Dedifferentiated amniotic fluid mesenchymal stem cell (primary cell): ENCODE measurements around the gene OXCT1.
A peak's percentile ranks its signal among the peaks of the same experiment; 100 is the strongest.

Experiments
- DNase-seq: peaks from one replicate; pipeline ENCODE4 v3.0.0-alpha.2; 2016; ENCODE audit errors: extremely low spot score

Gene OXCT1

GRCh38 chr5:41869724-41870626, at the start of gene OXCT1:
Gene OXCT1, minus strand, starts transcription at chr5:41870425. Its CDS starts 67 bp downstream, at chr5:41870358.
- DNase-seq, result peak; percentile 63

- no peak for DNase-seq
These were observed 47.9 kb upstream of the OXCT1 start for GRCh38 chr5:41918105-41918504.

DNA sequence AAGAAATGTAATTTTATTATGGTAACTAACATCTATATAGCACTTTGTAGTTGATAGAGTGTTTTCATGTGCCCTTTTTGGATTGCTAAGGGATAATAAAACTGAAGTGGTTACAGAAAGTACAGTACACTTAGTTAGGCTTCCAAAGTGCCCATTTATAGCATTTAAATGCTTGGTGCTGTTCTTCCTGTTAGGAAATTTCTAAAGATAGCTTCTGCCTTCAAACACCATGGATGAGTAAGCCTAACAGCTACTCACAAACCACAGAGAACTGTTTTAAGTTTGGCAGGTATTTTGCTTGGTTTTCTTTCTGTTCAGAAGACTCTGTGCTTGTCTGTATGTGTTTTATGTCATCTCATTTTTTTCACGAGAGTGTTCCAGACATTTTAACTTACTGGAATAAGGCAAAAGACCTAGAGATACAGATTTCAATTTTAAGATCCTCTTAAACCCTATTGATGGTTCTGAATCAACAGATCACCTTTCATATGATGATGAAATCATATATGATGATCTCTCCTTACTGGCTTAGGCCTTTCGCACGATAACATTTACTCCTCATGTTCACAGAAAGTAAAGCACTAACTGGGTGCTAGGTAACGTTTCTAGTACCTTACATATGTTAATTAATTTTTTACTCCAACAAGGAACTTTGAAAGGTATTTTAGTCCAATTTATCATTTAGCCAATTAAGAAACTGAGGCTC, 38.3 kb upstream of the OXCT1 start:
- DNase-seq, result no peak

GRCh38 chr5:41906151-41906550, 35.9 kb upstream of the OXCT1 start:
- no peak for DNase-seq

DNA sequence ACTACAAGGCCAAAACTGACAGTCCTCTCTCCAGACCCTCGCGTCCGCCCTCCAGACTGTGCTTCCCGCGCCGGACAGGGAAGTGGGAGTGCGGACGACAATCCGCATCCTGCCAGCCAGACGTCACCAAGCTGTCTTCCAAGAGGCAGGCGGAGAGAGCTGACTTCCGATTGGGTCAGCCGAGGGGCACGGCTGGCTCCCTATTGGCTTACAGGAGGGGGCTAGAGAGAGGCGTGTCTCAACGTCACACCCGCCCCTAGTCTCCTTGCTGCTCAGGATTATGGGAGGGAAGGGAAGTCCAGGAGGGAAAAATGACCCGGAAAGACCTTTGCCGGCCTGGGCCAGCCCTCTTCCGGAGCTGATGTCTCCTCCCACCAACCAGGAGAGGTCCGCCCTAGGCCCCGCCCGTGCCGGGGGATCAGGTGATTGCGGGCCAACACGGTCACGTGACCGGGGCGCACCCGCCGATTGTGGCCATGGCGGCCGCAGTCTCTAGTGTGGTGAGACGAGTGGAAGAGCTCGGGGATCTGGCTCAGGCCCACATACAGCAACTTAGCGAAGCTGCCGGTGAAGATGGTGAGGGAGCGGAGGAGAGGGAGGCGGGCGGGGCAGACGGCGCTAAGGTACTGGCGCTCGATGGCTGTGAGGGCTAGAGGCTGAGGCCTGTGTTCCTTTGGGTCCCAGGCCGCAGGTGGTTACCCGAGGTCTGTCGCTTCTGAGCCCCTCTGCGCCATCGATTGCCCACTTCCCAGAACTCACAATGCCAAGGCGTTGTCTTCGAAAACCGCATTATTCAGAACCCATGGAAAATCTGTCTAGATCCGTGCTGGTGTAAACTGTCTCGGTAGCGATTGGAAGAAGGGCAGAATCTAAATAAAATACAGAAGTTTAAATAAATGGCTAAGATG, 33.9 kb upstream of the OXCT1 start, which contains the start of gene RIMOC1:
RIMOC1 (plus strand) TSS at position 453 of the 908 bp plus-strand sequence; CDS start at position 477, 24 bp downstream.
- peak; percentile 100 for DNase-seq

- DNase-seq, result no peak
These were observed 33.2 kb upstream of the OXCT1 start for GRCh38 chr5:41903382-41903891.

DNA sequence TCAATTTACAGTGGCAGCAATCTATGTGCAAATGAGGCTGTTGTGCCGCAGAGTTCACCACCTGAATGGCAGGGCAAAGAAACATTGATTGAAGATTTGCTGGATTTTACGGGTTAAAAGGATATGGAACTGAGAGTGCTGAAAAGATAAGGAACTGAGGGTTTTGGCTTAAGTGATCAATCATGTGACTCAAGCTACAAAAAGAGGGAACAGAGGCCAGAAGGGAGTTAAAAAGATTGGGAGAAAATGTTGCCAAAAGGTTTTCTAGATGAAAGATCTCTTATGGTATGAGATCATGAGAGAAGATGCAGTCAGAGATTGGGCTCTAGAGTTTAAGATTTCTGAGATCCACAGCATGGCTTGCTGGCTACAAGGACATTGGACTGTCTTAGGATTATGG, 26.0 kb upstream of the OXCT1 start:
- no peak for DNase-seq

DNA sequence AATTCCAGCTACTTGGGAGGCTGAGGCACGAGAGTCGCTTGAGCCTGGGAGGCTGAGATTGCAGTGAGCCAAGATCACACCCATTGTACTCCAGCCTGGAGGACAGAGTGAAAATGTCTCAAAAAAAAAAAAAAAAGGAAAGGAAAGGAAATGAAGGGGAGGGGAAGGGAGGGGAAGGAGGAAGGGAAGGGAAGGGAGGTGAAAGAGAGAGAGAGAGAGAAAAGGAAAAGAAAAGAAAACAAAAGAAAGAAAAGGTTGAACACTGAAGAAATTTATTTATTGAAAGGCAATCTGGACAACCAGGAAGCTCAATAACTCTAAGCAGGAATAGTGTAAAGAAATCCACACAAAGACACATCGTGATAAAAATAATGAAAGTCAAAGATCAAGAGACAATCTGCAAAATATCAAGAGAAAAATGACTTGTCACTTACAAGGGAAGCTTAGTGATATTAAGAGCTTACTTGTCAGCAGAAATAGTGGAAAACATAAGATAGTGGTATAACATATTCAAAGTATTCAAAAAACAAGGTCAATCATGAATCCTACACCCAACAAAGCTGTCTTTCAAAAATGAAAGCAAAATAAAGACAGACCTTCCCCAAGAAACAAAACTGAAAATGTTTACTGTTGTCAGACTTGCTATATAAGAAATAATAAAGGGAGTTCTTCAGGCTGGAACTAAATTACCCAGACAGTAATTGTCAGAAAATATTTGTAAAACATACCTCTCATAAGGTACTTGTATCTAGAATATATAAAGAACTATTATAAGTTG, 23.0 kb upstream of the OXCT1 start:
- no peak for DNase-seq

DNA sequence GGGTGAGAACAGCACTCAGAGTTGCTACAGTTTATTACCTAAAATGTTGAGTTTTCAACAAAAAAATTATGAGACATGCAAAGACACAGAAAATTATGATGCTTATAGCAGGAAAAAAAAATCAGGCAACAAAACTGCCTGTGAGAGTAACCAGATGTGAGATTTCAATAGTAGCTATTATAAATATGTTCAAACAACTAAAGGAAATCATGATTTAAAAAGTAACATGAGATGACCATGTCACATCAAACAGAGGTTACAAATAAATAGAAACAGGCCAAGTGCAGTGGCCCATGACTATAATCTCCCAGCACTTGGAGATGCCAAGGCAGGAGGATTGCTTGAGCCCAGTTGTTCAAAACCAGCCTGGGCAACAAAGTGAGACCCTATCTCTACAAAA, 21.8 kb upstream of the OXCT1 start:
- no peak for DNase-seq

GRCh38 chr5:41891066-41891707, 21.0 kb upstream of the OXCT1 start:
- DNase-seq, result no peak

DNA sequence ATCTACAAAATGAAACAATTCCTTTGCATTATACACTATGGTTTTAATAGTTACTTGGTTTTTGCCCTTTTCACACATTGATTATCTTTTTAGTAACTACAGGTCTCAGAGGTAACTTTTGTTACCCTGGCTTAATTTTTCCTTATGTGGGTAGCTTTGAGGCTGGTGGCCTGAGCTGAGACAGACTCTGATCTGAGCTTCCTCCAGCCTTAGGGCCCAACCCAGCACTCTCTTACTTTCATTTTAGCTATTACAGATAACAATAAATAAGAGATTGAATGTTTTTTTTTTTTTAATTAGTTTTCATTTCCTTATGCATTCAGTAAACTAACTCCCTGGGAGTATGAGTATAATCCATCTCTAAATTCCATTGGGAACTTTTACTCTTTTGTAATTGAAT, 15.1 kb upstream of the OXCT1 start:
- DNase-seq, result no peak

DNA sequence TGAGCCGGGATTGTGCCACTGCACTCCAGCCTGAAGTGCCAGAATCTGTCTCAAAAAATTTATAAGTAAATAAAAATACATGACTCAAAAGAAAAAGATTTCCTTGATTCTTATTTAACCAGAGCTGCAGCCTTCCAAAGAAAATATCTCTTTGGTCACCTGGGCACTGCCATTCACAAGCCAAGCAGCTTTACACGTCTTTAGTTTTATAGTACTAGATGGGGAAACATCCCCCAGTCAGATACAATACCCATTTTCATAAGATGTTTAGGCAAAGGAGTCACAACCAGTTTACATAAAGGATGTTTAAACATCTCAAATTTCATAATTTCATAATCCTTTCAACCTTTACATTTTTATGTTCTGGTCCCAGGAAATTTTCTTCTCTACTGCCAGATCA, 13.7 kb upstream of the OXCT1 start:
- no peak for DNase-seq

- no peak for DNase-seq
These were observed 13.0 kb upstream of the OXCT1 start for GRCh38 chr5:41883243-41883642.

DNA sequence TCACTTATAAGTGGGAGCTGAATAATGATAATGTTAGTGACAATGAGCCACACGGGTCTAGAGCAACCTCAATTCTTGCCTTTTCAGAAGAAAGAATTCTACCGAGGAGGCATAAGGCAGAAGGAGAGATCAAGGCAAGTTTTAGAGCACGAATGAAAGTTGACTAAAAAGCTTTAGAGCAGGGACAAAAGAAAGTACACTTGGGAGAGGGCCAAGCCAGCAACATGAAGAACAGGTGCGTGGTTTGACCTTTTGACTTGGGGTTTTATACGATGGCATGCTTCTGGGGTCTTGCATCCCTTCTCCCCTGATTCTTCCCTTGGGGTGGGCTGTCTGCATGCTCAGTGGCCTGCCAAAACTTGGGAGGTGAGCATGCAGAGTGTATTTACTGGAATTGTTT, 12.5 kb upstream of the OXCT1 start:
- no peak for DNase-seq

DNA sequence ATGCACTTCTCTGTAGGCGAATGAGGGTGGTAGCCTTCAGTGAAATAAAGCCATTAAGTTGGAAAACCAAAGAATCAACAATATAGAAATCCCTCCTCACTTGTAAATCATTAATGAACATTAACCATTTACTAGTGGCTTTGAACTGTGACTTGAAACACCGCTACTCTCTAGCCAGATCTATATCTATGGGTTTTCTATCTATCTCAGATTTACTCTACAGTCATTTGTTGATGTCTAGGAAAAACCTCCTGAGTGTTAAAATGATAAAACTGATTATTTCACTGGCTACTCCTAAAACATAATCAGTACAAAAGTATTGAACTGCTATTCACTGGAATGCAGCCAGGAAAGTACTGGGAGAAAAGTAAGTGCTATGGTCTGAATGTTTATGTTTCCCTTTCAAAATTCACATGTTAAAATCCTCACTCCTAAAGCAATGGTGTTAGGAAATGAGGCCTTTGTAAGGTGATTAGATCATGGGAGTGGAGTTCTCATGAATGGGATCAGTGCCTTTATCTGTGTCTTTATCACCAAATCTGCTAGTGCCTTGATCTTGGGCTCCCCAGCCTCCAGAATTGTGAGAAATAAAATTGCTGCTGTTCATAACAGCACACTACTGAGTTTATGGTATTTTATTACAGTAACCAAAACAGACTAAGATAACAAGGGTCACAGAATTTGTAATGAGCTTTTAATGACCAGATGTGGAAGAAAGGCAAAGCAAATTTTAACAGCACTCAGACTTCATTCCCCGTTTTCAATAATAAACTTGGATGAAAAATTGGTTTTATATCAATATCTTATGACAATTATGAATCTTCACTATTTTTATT, 8.6 kb upstream of the OXCT1 start:
- DNase-seq, result no peak

DNA sequence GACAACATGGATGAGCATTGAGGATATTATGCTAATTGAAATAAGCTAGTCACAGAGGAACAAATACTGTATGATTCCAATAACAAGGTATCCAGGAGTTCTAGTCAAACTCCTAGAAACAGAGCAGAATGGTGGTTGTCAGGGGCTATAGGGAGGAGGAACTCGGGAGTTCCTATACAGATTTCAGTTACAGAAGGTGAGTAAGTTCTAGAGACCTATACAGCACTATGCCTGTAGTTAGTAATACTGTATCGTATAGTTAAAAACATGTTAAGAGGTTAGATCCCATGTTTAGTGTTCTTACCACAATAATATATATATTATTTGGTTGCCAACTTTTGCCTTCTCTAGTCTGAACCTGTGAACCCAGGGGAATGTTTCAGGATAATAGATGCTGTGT, 7.9 kb upstream of the OXCT1 start:
- DNase-seq, result no peak

DNA sequence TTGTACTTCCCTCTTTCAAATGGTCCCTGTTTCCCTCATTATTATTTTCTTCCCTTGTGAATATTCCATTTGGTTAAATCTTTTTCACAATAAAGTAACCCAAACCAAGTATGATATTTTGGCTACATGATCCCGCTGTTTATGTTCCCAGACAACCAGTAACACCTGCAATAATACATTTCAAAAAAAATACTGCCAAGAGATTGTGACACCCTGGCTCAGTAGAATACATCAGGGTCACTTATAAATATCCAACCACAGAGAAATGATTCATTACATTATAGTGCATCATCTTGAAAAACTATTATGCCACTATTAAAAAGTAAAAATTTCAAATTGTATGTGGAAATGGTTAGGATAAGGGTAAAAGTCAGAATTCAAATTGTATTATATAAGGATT, 7.2 kb upstream of the OXCT1 start:
- no peak for DNase-seq

- DNase-seq, result no peak
These were observed 6.5 kb upstream of the OXCT1 start for GRCh38 chr5:41876678-41877077.

GRCh38 chr5:41875121-41875520, 4.9 kb upstream of the OXCT1 start:
- DNase-seq, result no peak
